WTC11 (cell line): ENCODE data around the gene RNF44.

Experiments used
- CREB1 ChIP-seq: sonication (generic); formaldehyde crosslinking; IDR thresholded peaks from 2 replicates; pipeline ENCODE4 v1.8.0; 2023; ENCODE audit warnings: mild to moderate bottlenecking, missing genetic modification reagents
- ERG ChIP-seq: fragments of 250-450 bp; sonication (Bioruptor Pico); IDR thresholded peaks from 2 replicates; pipeline ENCODE4 v1.8.0; 2021; ENCODE audit warnings: mild to moderate bottlenecking
- KAT7 ChIP-seq: sonication (generic); formaldehyde crosslinking; IDR thresholded peaks from 2 replicates; pipeline ENCODE4 v1.8.1; 2023; ENCODE audit warnings: missing genetic modification reagents, mild to moderate bottlenecking, borderline replicate concordance
- NFATC4 ChIP-seq: fragments of 250-450 bp; sonication (Bioruptor Pico); IDR thresholded peaks from 2 replicates; pipeline ENCODE4 v1.9.0; 2021; ENCODE audit warnings: mild to moderate bottlenecking
- NR2C2 ChIP-seq: sonication (generic); formaldehyde crosslinking; IDR thresholded peaks from 2 replicates; pipeline ENCODE4 v1.8.0; 2022; ENCODE audit warnings: mild to moderate bottlenecking, missing genetic modification reagents
- OVOL2 ChIP-seq: fragments of 250-450 bp; sonication (Bioruptor Pico); IDR thresholded peaks from 2 replicates; pipeline ENCODE4 v1.9.0; 2021; ENCODE audit warnings: mild to moderate bottlenecking, borderline replicate concordance
- ZBTB21 ChIP-seq: sonication (generic); formaldehyde crosslinking; IDR thresholded peaks from 2 replicates; pipeline ENCODE4 v1.8.1; 2023; ENCODE audit warnings: mild to moderate bottlenecking, missing genetic modification reagents, borderline replicate concordance
- TF ChIP-seq, protein P1 (sequence below): fragments of 200-600 bp; IDR thresholded peaks from 2 replicates; pipeline ENCODE4 v1.8.0; 2022; ENCODE audit warnings: antibody characterized with exemption

DNA sequence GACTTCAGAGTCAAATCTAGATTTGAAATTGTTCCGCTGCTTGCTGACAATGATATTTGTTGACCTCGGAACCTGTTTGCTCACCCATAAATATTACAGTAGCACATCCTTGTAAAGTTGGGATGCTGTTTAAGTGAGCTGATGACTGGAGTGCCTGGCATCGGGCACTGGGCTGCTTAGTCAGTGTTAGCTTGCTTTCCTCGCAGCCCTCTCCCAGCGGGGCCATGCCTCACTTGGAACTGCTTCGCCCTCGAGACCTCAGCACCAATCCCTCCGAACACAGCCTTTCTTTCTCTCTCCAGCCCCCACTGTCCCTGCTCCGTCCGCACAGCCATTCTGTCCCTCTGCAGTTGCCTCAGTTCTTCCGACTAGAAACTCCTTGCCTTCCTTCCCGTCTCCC, 23.4 kb downstream of the RNF44 start:
- TF ChIP-seq NFATC4, result no peak
- no peak for TF ChIP-seq KAT7 (CRISPR knock-in tag)
- TF ChIP-seq CREB1 (CRISPR knock-in tag), result no peak
- TF ChIP-seq, protein P1, sequence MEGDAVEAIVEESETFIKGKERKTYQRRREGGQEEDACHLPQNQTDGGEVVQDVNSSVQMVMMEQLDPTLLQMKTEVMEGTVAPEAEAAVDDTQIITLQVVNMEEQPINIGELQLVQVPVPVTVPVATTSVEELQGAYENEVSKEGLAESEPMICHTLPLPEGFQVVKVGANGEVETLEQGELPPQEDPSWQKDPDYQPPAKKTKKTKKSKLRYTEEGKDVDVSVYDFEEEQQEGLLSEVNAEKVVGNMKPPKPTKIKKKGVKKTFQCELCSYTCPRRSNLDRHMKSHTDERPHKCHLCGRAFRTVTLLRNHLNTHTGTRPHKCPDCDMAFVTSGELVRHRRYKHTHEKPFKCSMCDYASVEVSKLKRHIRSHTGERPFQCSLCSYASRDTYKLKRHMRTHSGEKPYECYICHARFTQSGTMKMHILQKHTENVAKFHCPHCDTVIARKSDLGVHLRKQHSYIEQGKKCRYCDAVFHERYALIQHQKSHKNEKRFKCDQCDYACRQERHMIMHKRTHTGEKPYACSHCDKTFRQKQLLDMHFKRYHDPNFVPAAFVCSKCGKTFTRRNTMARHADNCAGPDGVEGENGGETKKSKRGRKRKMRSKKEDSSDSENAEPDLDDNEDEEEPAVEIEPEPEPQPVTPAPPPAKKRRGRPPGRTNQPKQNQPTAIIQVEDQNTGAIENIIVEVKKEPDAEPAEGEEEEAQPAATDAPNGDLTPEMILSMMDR, result no peak
- TF ChIP-seq ZBTB21, result no peak
- no peak for TF ChIP-seq ERG (CRISPR knock-in tag)
- no peak for TF ChIP-seq NR2C2
- TF ChIP-seq OVOL2 (CRISPR knock-in tag), result no peak
